NCI-H2171 (cell line): ENCODE measurements around the gene RNF44.
"Not testable (repeated sequence)": the region's sequence is repeated elsewhere in the genome, so short reads cannot be mapped to it uniquely, and the experiment has no call there.

Experiments
- DNase-seq: peaks from one replicate; lab custom pipeline; 2025; lab: John Stamatoyannopoulos, UW

The RNF44 gene

GRCh38 chr5:176519810-176520720 is 17.1 kb downstream of the RNF44 start:
- DNase-seq = no peak

GRCh38 chr5:176517053-176517661 is 20.0 kb downstream of the RNF44 start:
- DNase-seq = no peak

GRCh38 chr5:176515396-176515795 is 21.8 kb downstream of the RNF44 start:
- DNase-seq = no peak

GRCh38 chr5:176514244-176514950 is 22.8 kb downstream of the RNF44 start:
- no peak for DNase-seq

GRCh38 chr5:176513788-176514187 is 23.4 kb downstream of the RNF44 start:
- DNase-seq = no peak

- DNase-seq = no peak
Measured at GRCh38 chr5:176508603-176509002, 28.6 kb downstream of the RNF44 start.

- no peak for DNase-seq
Measured at GRCh38 chr5:176507911-176508310, 29.3 kb downstream of the RNF44 start.

GRCh38 chr5:176503496-176503895 is 33.7 kb downstream of the RNF44 start:
- DNase-seq = no peak

- DNase-seq = no peak
Measured at GRCh38 chr5:176501333-176501732, 35.9 kb downstream of the RNF44 start.

- DNase-seq = no peak
Measured at GRCh38 chr5:176500511-176500910, 36.7 kb downstream of the RNF44 start.

- DNase-seq = no peak
Measured at GRCh38 chr5:176499273-176499672, 37.9 kb downstream of the RNF44 start.

GRCh38 chr5:176497852-176498251 is 39.4 kb downstream of the RNF44 start:
- no peak for DNase-seq

GRCh38 chr5:176492431-176492830 is 44.8 kb downstream of the RNF44 start:
- no peak for DNase-seq

- DNase-seq = no peak
Measured at GRCh38 chr5:176491901-176492300, 45.3 kb downstream of the RNF44 start.

- DNase-seq = no peak
Measured at GRCh38 chr5:176491101-176491502, 46.1 kb downstream of the RNF44 start.

GRCh38 chr5:176490301-176490700 is 46.9 kb downstream of the RNF44 start:
- DNase-seq = no peak

GRCh38 chr5:176489077-176489476 is 48.1 kb downstream of the RNF44 start:
- DNase-seq = no peak

- not testable (repeated sequence) for DNase-seq
Measured at GRCh38 chr5:176487160-176487559, 50.0 kb downstream of the RNF44 start.

- no peak for DNase-seq
Measured at GRCh38 chr5:176486189-176486757, 50.9 kb downstream of the RNF44 start.

GRCh38 chr5:176485176-176485575 is 52.0 kb downstream of the RNF44 start:
- no peak for DNase-seq

GRCh38 chr5:176481711-176482110 is 55.5 kb downstream of the RNF44 start:
- DNase-seq = no peak
